Liver (tissue), 9 donors: ENCODE measurements around the gene RFTN2. TPM values are rescaled to one million over a fixed set of nuclear protein-coding genes. Genes with fewer than 3 reads are reported as not detected.

Experiments
- DNase-seq: peaks from one replicate; pipeline ENCODE4 v3.0.0-alpha.2; 2017; ENCODE audit warnings: low spot score
- H3K27ac ChIP-seq, 2 donors: one replicate each; pipeline ENCODE4 v1.7.0; 2013; ENCODE audit warnings: inconsistent platforms in 2 of 2, low read length in 2 of 2, control low read depth in 1 of 2, low read depth in 1 of 2, mild to moderate bottlenecking in 1 of 2
- H3K27me3 ChIP-seq, 4 donors: one replicate each; pipeline versions ENCODE4 v1.6.1 to v1.7.0; 2013; ENCODE audit warnings: low read length in 3 of 4, inconsistent platforms in 1 of 4, mild to moderate bottlenecking in 1 of 4, moderate library complexity in 1 of 4; ENCODE audit not compliant: control insufficient read depth in 4 of 4, insufficient read depth in 4 of 4
- H3K36me3 ChIP-seq, 4 donors: one replicate each; pipeline versions ENCODE4 v1.6.1 to v1.7.0; 2013; ENCODE audit warnings: low read length in 3 of 4, mild to moderate bottlenecking in 3 of 4, low read depth in 1 of 4, moderate library complexity in 1 of 4; ENCODE audit not compliant: control insufficient read depth in 4 of 4, insufficient read depth in 3 of 4
- H3K4me1 ChIP-seq, 4 donors: one replicate each; pipeline versions ENCODE4 v1.6.1 to v1.7.0; 2013; ENCODE audit warnings: low read length in 3 of 4, mild to moderate bottlenecking in 3 of 4, moderate library complexity in 1 of 4; ENCODE audit not compliant: control insufficient read depth in 4 of 4, insufficient read depth in 4 of 4
- H3K4me3 ChIP-seq, 3 donors: one replicate each; pipeline versions ENCODE4 v1.6.1 to v1.7.0; 2013; ENCODE audit warnings: low read length in 3 of 3, control low read depth in 1 of 3, low read depth in 1 of 3, mild to moderate bottlenecking in 1 of 3
- H3K9ac ChIP-seq, 2 donors: one replicate each; pipeline ENCODE4 v1.7.0; 2013; ENCODE audit warnings: low read length in 2 of 2, mild to moderate bottlenecking in 2 of 2, moderate library complexity in 2 of 2, control low read depth in 1 of 2, low read depth in 1 of 2
- H3K9me3 ChIP-seq, 4 donors: one replicate each; pipeline versions ENCODE4 v1.6.1 to v1.7.0; 2013; ENCODE audit warnings: low read length in 3 of 4; ENCODE audit not compliant: control insufficient read depth in 4 of 4
- ATF3 ChIP-seq: IDR thresholded peaks from 2 replicates; pipeline ENCODE4 v1.6.1; 2016; ENCODE audit warnings: antibody characterized with exemption
- CTCF ChIP-seq: fragments of 150-350 bp; IDR thresholded peaks from 2 replicates; pipeline ENCODE4 v1.5.1; 2017; ENCODE audit warnings: improper control_type of control experiment, low read depth, low read length; ENCODE audit not compliant: missing input control
- EGR1 ChIP-seq, 2 donors: IDR thresholded peaks; 2 replicates each; pipeline ENCODE4 v1.6.1; 2016 to 2018; ENCODE audit warnings: antibody characterized with exemption in 2 of 2, low read depth in 2 of 2
- FOXA1 ChIP-seq: IDR thresholded peaks from 2 replicates; pipeline ENCODE4 v1.6.1; 2016; ENCODE audit warnings: antibody characterized with exemption
- FOXA2 ChIP-seq: IDR thresholded peaks from 2 replicates; pipeline ENCODE4 v1.6.1; 2016; ENCODE audit warnings: antibody characterized with exemption
- GABPA ChIP-seq, 2 donors: IDR thresholded peaks in 1 of 2; conservative IDR thresholded peaks in 1 of 2; 2 replicates each; pipeline ENCODE4 v1.6.1; 2016; ENCODE audit warnings: antibody characterized with exemption in 2 of 2, mild to moderate bottlenecking in 1 of 2, moderate library complexity in 1 of 2
- HNF4A ChIP-seq, 2 donors: conservative IDR thresholded peaks; 2 replicates each; pipeline ENCODE4 v1.6.1; 2016; ENCODE audit warnings: antibody characterized with exemption in 2 of 2, mild to moderate bottlenecking in 2 of 2
- HNF4G ChIP-seq: IDR thresholded peaks from 2 replicates; pipeline ENCODE4 v1.6.1; 2016; ENCODE audit warnings: antibody characterized with exemption
- JUND ChIP-seq, 2 donors: IDR thresholded peaks; 2 replicates each; pipeline ENCODE4 v1.6.1; 2016; ENCODE audit warnings: antibody characterized with exemption in 2 of 2
- MAX ChIP-seq: IDR thresholded peaks from 2 replicates; pipeline ENCODE4 v1.6.1; 2016; ENCODE audit warnings: antibody characterized with exemption
- NR2F2 ChIP-seq: IDR thresholded peaks from 2 replicates; pipeline ENCODE4 v1.6.1; 2016; ENCODE audit warnings: antibody characterized with exemption
- RAD21 ChIP-seq, 2 donors: IDR thresholded peaks; 2 replicates each; pipeline ENCODE4 v1.6.1; 2016; ENCODE audit warnings: antibody characterized with exemption in 2 of 2, mild to moderate bottlenecking in 2 of 2
- REST ChIP-seq: IDR thresholded peaks from 2 replicates; pipeline ENCODE4 v1.6.1; 2016; ENCODE audit warnings: antibody characterized with exemption, mild to moderate bottlenecking
- RXRA ChIP-seq, 2 donors: IDR thresholded peaks; 2 replicates each; pipeline ENCODE4 v1.6.1; 2017 to 2018; ENCODE audit warnings: antibody characterized with exemption in 2 of 2, mild to moderate bottlenecking in 1 of 2
- SP1 ChIP-seq: IDR thresholded peaks from 2 replicates; pipeline ENCODE4 v1.6.1; 2018; ENCODE audit warnings: antibody characterized with exemption, mild to moderate bottlenecking
- TAF1 ChIP-seq: conservative IDR thresholded peaks from 2 replicates; pipeline ENCODE4 v1.6.1; 2016; ENCODE audit warnings: antibody characterized with exemption, mild to moderate bottlenecking
- YY1 ChIP-seq: IDR thresholded peaks from 2 replicates; pipeline ENCODE4 v1.6.1; 2016; ENCODE audit warnings: antibody characterized with exemption, mild to moderate bottlenecking
- ZBTB33 ChIP-seq: IDR thresholded peaks from 2 replicates; pipeline ENCODE4 v1.6.1; 2016; ENCODE audit warnings: antibody characterized with exemption
- WGBS: extraction: QIAGEN DNeasy Blood & Tissue Kit; methylation state at CpG from one replicate; pipeline ENCODE4 v1.1.7; 2013; 5-methylcytosine and 5-hydroxymethylcytosine counted together
- polyA plus RNA-seq, 2 donors: library from polyadenylated mRNA; stranded (reverse) in 1 of 2; unstranded in 1 of 2; fragments of 200-250 nt in 1 of 2; fragments of >200 nt in 1 of 2; fragmentation: Nextera tagmentation in 1 of 2; extraction: Ambion mirVana in 1 of 2; gene quantifications; one replicate each; pipeline versions ENCODE4 v1.2.1 to v1.2.3, GENCODE V29; 2013 to 2015
- total RNA-seq, 2 donors: library from RNA; depleted of rRNA; stranded (reverse); fragments of >200 nt; gene quantifications; one replicate each; pipeline ENCODE4 v1.2.3, GENCODE V29; 2014
- donor health status: healthy.
- donor health status: healthy.
- donor health status: healthy.
- donor health status: healthy.
- donor health status: healthy.

RFTN2 gene
- total and polyA plus RNA-seq, 4 donors: 0.40 to 4.2 (median 1.2) TPM

- H3K9me3 ChIP-seq: no peaks in the 10 kb centered on the region
- no peaks in the 10 kb centered on the region for H3K27me3 ChIP-seq
- H3K27ac ChIP-seq: peak within 1 kb of the TSS; percentile 80 to 91
- peak; percentile 93 for DNase-seq
- peak; percentile 2 for TF ChIP-seq SP1
- no peak for TF ChIP-seq FOXA1
- TF ChIP-seq RXRA (IDR thresholded peaks at IDR 0.05): no peak
- no peak for TF ChIP-seq CTCF
- no peak for TF ChIP-seq JUND (IDR thresholded peaks at IDR 0.05)
- peak; percentile 57 for TF ChIP-seq REST
- peak; percentile 26 for TF ChIP-seq TAF1
- TF ChIP-seq YY1: peak; percentile 92
- TF ChIP-seq GABPA (IDR thresholded peaks at IDR 0.05 in 1 of 2, conservative IDR thresholded peaks at IDR 0.05 in 1 of 2): peak in 1 of 2 donors; percentile 37
- TF ChIP-seq HNF4A (conservative IDR thresholded peaks at IDR 0.05): peak; percentile 37 to 54
- peak; percentile 62 for TF ChIP-seq MAX
- no peak for TF ChIP-seq HNF4G
- no peak for TF ChIP-seq ATF3
- no peak for TF ChIP-seq NR2F2
- no peak for TF ChIP-seq ZBTB33
- no peak for TF ChIP-seq EGR1 (IDR thresholded peaks at IDR 0.05; ENCODE audit: low read depth in 2 of 2)
- TF ChIP-seq FOXA2: no peak
- TF ChIP-seq RAD21 (IDR thresholded peaks at IDR 0.05): no peak
- H3K36me3 ChIP-seq: no peaks in the 10 kb centered on the region
- H3K9ac ChIP-seq: peak within 1 kb of the TSS; percentile 77 to 94
- H3K4me3 ChIP-seq: peak within 1 kb of the TSS; percentile 86 to 96 (median 86)
- H3K4me1 ChIP-seq: peaks cover 2 to 34% (median 29%) of the 10 kb centered on the region in 4 donors
- under 1% methylated on average over 86 of the region's 86 CpGs for whole genome bisulfite sequencing
Measured at GRCh38 chr2:197705121-197705911, 29.9 kb upstream of the RFTN2 start, which contains the start of gene MARS2. Gene MARS2 (plus strand): TSS chr2:197705369. CDS start chr2:197705406, 37 bp downstream.
